ENCODE data around the gene TSPAN32. TPM values are rescaled to one million over a fixed set of nuclear protein-coding genes. Genes with fewer than 3 reads are reported as not detected.
"Not testable (repeated sequence)": the region's sequence is repeated elsewhere in the genome, so short reads cannot be mapped to it uniquely, and the experiment has no call there.

TSPAN32 gene
- polyA plus RNA-seq, 1 donor (not counting 4 experiments of a cell fraction or from before 2014, with no cell fraction given), result not detected

DNA sequence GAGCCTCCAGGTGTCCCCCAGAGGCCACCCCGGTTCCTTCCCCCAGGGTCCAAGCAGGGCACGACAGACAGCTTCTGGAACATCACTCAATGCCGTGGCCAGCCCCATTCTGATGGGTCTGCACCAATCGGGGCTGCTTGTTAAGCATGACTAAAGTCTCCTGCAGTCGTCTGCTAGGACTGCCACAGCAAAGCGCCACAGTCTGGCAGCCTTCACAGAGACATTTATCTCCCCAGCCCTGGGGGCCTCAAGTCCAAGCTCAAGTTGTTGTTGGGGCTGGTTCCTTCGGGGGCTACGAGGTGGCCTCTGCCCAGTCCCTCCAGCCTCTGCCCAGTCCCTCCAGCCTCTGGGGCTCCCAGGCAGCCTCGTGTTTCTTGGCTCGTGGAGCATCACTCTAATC, 61.3 kb downstream of the TSPAN32 start:
- no peak overlapping the region for H2AFZ ChIP-seq (ENCODE audit: control insufficient read depth, low read length)
- H4K20me1 ChIP-seq (ENCODE audit: control insufficient read depth, extremely low read depth, insufficient read depth, low read length), result no peaks in the 10 kb centered on the region
- H3K79me2 ChIP-seq (ENCODE audit: control insufficient read depth, insufficient read depth, low read length), result no peaks in the 10 kb centered on the region
- dilution Hi-C loops (cut with MboI; ENCODE audit: extremely low pct_ligation_motif_present, low sequenced_read_pairs), result no loop called here
- no peak for DNase-seq (ENCODE audit: low read depth, low spot score)
- no peak overlapping the region for H3K9ac ChIP-seq (ENCODE audit: control insufficient read depth, extremely low read depth, insufficient read depth, low read length)
- no peaks in the 10 kb centered on the region for H3K9me1 ChIP-seq (ENCODE audit: control insufficient read depth, extremely low read depth, insufficient read depth, low read length)
- no peak for TF ChIP-seq EZH2 (IDR thresholded peaks at IDR 0.05; ENCODE audit: low read length)
- TF ChIP-seq CTCF (optimal IDR thresholded peaks at IDR 0.05 in 1 of 3, IDR thresholded peaks at IDR 0.05 in 1 of 3, conservative IDR thresholded peaks at IDR 0.05 in 1 of 3; ENCODE audit: extremely low read depth in 1 of 3, insufficient read depth in 2 of 3, low read length in 3 of 3), result no peak
- H3K36me3 ChIP-seq (ENCODE audit: control insufficient read depth in 2 of 2, extremely low read depth in 1 of 2, insufficient read depth in 2 of 2, low read length in 2 of 2), result no peaks in the 10 kb centered on the region
- no peak overlapping the region for H3K4me2 ChIP-seq (ENCODE audit: control insufficient read depth, extremely low read depth, insufficient read depth, low read depth, low read length)
- FAIRE-seq, result no peak
- no peak overlapping the region for H3K27ac ChIP-seq (ENCODE audit: control insufficient read depth, insufficient read depth, low read length)
- no peaks in the 10 kb centered on the region for H3K27me3 ChIP-seq (ENCODE audit: control insufficient read depth, extremely low read depth, insufficient read depth, low read length)
- H3K4me3 ChIP-seq (ENCODE audit: control insufficient read depth in 2 of 3, extremely low read depth in 1 of 3, insufficient read depth in 2 of 3, low read depth in 1 of 3, low read length in 3 of 3), result no peak overlapping the region
- H3K4me1 ChIP-seq (ENCODE audit: control insufficient read depth, extremely low read depth, insufficient read depth, low read length), result no peaks in the 10 kb centered on the region
- no peaks in the 10 kb centered on the region for H3K9me3 ChIP-seq (ENCODE audit: control insufficient read depth, low read depth, low read length)

- no peaks in the 10 kb centered on the region for H4K20me1 ChIP-seq (ENCODE audit: control insufficient read depth, extremely low read depth, insufficient read depth, low read length)
- no peak for TF ChIP-seq CTCF (optimal IDR thresholded peaks at IDR 0.05 in 1 of 3, IDR thresholded peaks at IDR 0.05 in 1 of 3, conservative IDR thresholded peaks at IDR 0.05 in 1 of 3; ENCODE audit: extremely low read depth in 1 of 3, insufficient read depth in 2 of 3, low read length in 3 of 3)
- TF ChIP-seq EZH2 (IDR thresholded peaks at IDR 0.05; ENCODE audit: low read length), result no peak
Measured at GRCh38 chr11:2363577-2364370, 62.0 kb downstream of the TSPAN32 start.

DNA sequence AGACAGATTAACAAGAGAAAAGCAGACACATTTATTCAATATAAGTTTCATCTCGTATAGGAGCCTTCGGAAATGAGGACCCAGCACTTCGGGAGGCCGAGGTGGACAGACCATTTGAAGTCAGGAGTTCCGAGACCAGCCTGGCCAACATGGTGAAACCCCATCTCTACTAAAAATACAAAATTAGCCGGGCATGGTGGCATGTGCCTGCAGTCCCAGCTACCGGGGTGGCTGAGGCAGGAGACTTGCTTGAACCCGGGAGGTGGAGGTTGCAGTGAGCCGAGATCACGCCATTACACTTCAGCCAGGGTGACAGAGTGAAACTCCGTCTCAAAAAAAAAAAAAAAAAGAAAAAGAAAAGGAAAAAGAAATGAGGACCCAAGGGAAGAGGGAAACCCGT, 62.6 kb downstream of the TSPAN32 start:
- H3K4me3 ChIP-seq (ENCODE audit: control insufficient read depth in 2 of 3, extremely low read depth in 1 of 3, insufficient read depth in 2 of 3, low read depth in 1 of 3, low read length in 3 of 3); dilution Hi-C loops (cut with MboI; ENCODE audit: extremely low pct_ligation_motif_present, low sequenced_read_pairs); FAIRE-seq; H3K36me3 ChIP-seq (ENCODE audit: control insufficient read depth in 2 of 2, extremely low read depth in 1 of 2, insufficient read depth in 2 of 2, low read length in 2 of 2); H2AFZ ChIP-seq (ENCODE audit: control insufficient read depth, low read length); H3K4me2 ChIP-seq (ENCODE audit: control insufficient read depth, extremely low read depth, insufficient read depth, low read depth, low read length); H3K27ac ChIP-seq (ENCODE audit: control insufficient read depth, insufficient read depth, low read length); H3K27me3 ChIP-seq (ENCODE audit: control insufficient read depth, extremely low read depth, insufficient read depth, low read length); H3K4me1 ChIP-seq (ENCODE audit: control insufficient read depth, extremely low read depth, insufficient read depth, low read length); H3K9me1 ChIP-seq (ENCODE audit: control insufficient read depth, extremely low read depth, insufficient read depth, low read length); H3K79me2 ChIP-seq (ENCODE audit: control insufficient read depth, insufficient read depth, low read length); H3K9ac ChIP-seq (ENCODE audit: control insufficient read depth, extremely low read depth, insufficient read depth, low read length); DNase-seq (ENCODE audit: low read depth, low spot score); H4K20me1 ChIP-seq (ENCODE audit: control insufficient read depth, extremely low read depth, insufficient read depth, low read length); H3K9me3 ChIP-seq (ENCODE audit: control insufficient read depth, low read depth, low read length): not testable (repeated sequence)

More at GRCh38 chr11:2363577-2364370, 62.0 kb downstream of the TSPAN32 start:
- FAIRE-seq (no peak), DNase-seq (ENCODE audit: low read depth, low spot score) (no peak)
- Histone ChIP-seq H3K36me3 (ENCODE audit: control insufficient read depth in 2 of 2, extremely low read depth in 1 of 2, insufficient read depth in 2 of 2, low read length in 2 of 2) (no peaks in the 10 kb centered on the region), H3K79me2 (ENCODE audit: control insufficient read depth, insufficient read depth, low read length) (no peaks in the 10 kb centered on the region), H3K9me3 (ENCODE audit: control insufficient read depth, low read depth, low read length) (no peaks in the 10 kb centered on the region), H3K27me3 (ENCODE audit: control insufficient read depth, extremely low read depth, insufficient read depth, low read length) (no peaks in the 10 kb centered on the region), H3K9me1 (ENCODE audit: control insufficient read depth, extremely low read depth, insufficient read depth, low read length) (no peaks in the 10 kb centered on the region), H3K4me2 (ENCODE audit: control insufficient read depth, extremely low read depth, insufficient read depth, low read depth, low read length) (no peak overlapping the region), H3K4me3 (ENCODE audit: control insufficient read depth in 2 of 3, extremely low read depth in 1 of 3, insufficient read depth in 2 of 3, low read depth in 1 of 3, low read length in 3 of 3) (no peak overlapping the region), H2AFZ (ENCODE audit: control insufficient read depth, low read length) (no peak overlapping the region), H3K9ac (ENCODE audit: control insufficient read depth, extremely low read depth, insufficient read depth, low read length) (no peak overlapping the region), H3K27ac (ENCODE audit: control insufficient read depth, insufficient read depth, low read length) (no peak overlapping the region), H3K4me1 (ENCODE audit: control insufficient read depth, extremely low read depth, insufficient read depth, low read length) (no peaks in the 10 kb centered on the region)
- dilution Hi-C loops (cut with MboI; ENCODE audit: extremely low pct_ligation_motif_present, low sequenced_read_pairs), result no loop called here

All from keratinocyte (primary cell).